Prostate gland (tissue), 2 donors: ENCODE results near the gene SFMBT1. TPM values are rescaled to one million over a fixed set of nuclear protein-coding genes. Genes with fewer than 3 reads are reported as not detected.

Experiments used
- DNase-seq: peaks from one replicate; pipeline ENCODE4 v3.0.0-alpha.2; 2019; ENCODE audit warnings: low spot score
- H3K27ac ChIP-seq, 2 donors: fragments of 200-600 bp; sonication (generic); 2 replicates each; pipeline ENCODE4 v1.5.1; 2017 to 2019
- H3K27me3 ChIP-seq: fragments of 200-600 bp; sonication (generic); replicated peaks from 2 replicates; pipeline ENCODE4 v1.5.1; 2019; ENCODE audit not compliant: insufficient read depth
- H3K36me3 ChIP-seq, 2 donors: fragments of 200-600 bp; sonication (generic); 1 replicate in 1 of 2; 2 replicates in 1 of 2; pipeline versions ENCODE4 v1.5.1 to v1.8.1; 2017 to 2019
- H3K4me1 ChIP-seq: fragments of 200-600 bp; sonication (generic); replicated peaks from 2 replicates; pipeline ENCODE4 v1.5.1; 2019
- H3K4me3 ChIP-seq, 2 donors: fragments of 200-600 bp; sonication (generic); 2 replicates each; pipeline ENCODE4 v1.5.1; 2017 to 2019
- H3K9me3 ChIP-seq: fragments of 200-600 bp; sonication (generic); 2 replicates; pipeline ENCODE4 v1.5.1; 2017
- CTCF ChIP-seq, 4 experiments: fragments of 200-600 bp in 2 of 4; fragments of 450-650 bp in 2 of 4; sonication (generic) in 2 of 4; IDR thresholded peaks; 1 replicate in 3 of 4; 2 replicates in 1 of 4; pipeline ENCODE4 v1.5.1; 2016 to 2019; ENCODE audit warnings: antibody characterized with exemption in 4 of 4, mild to moderate bottlenecking in 2 of 4, moderate library complexity in 2 of 4
- POLR2A ChIP-seq: fragments of 450-650 bp; IDR thresholded peaks from one replicate; pipeline ENCODE4 v1.6.1; 2016; ENCODE audit warnings: antibody characterized with exemption, mild to moderate bottlenecking
- POLR2AphosphoS5 ChIP-seq: sonication (generic); formaldehyde crosslinking; IDR thresholded peaks from one replicate; pipeline ENCODE4 v1.6.1; 2017; ENCODE audit warnings: antibody characterized with exemption
- WGBS: methylation state at CpG from one replicate; pipeline ENCODE4 v1.1.5; 2018; 5-methylcytosine and 5-hydroxymethylcytosine counted together
- intact Hi-C: fragments of 100-400 bp; cut with DNase I; formaldehyde crosslinking; loops from one replicate; pipeline ENCODE4 v1.14.2; 2022
- total RNA-seq, 2 donors: library from RNA; depleted of rRNA; stranded (reverse); fragments of >200 nt; gene quantifications; one replicate each; pipeline ENCODE4 v1.1.0, GENCODE V29; 2016

SFMBT1 gene
- total RNA-seq, 2 donors from 2014 or later: 35.3 to 37.4 TPM

GRCh38 chr3:53078656-53079055 is 32.8 kb upstream of the SFMBT1 start:
- 92% methylated on average over 3 of the region's 3 CpGs for WGBS

GRCh38 chr3:53077476-53078220 is 31.8 kb upstream of the SFMBT1 start:
- H3K4me1 ChIP-seq: no peaks in the 10 kb centered on the region
- no peaks in the 10 kb centered on the region for H3K9me3 ChIP-seq
- TF ChIP-seq CTCF (IDR thresholded peaks at IDR 0.05) (no peak), POLR2AphosphoS5 (no peak), POLR2A (no peak)
- no peak overlapping the region for H3K27ac ChIP-seq
- intact Hi-C loops: loop anchor here (10.0 kb wide), 2 partner anchors 233 to 303 kb away; partner anchors contain the start of genes ITIH1 and NEK4
- no peak for DNase-seq
- H3K27me3 ChIP-seq: no peaks in the 10 kb centered on the region
- H3K4me3 ChIP-seq: no peak overlapping the region
- H3K36me3 ChIP-seq: no peaks in the 10 kb centered on the region
- WGBS: 86% methylated on average over 10 of the region's 10 CpGs

More at GRCh38 chr3:53078656-53079055, 32.8 kb upstream of the SFMBT1 start:
- no peaks in the 10 kb centered on the region for H3K4me1 ChIP-seq
- no peak overlapping the region for H3K27ac ChIP-seq
- no peaks in the 10 kb centered on the region for H3K9me3 ChIP-seq
- H3K36me3 ChIP-seq: no peaks in the 10 kb centered on the region
- TF ChIP-seq POLR2AphosphoS5 (no peak), CTCF (IDR thresholded peaks at IDR 0.05) (no peak)
- H3K27me3 ChIP-seq: no peaks in the 10 kb centered on the region
- H3K4me3 ChIP-seq: no peak overlapping the region
- no peak for DNase-seq
- intact Hi-C loops: loop anchor here (10.0 kb wide), 2 partner anchors 234 to 304 kb away; partner anchors contain the start of genes ITIH1 and NEK4

GRCh38 chr3:53075743-53076140 is 29.9 kb upstream of the SFMBT1 start:
- intact Hi-C loops: loop anchor here (10.0 kb wide), 2 partner anchors 231 to 301 kb away; partner anchors contain the start of genes ITIH1 and NEK4

DNA sequence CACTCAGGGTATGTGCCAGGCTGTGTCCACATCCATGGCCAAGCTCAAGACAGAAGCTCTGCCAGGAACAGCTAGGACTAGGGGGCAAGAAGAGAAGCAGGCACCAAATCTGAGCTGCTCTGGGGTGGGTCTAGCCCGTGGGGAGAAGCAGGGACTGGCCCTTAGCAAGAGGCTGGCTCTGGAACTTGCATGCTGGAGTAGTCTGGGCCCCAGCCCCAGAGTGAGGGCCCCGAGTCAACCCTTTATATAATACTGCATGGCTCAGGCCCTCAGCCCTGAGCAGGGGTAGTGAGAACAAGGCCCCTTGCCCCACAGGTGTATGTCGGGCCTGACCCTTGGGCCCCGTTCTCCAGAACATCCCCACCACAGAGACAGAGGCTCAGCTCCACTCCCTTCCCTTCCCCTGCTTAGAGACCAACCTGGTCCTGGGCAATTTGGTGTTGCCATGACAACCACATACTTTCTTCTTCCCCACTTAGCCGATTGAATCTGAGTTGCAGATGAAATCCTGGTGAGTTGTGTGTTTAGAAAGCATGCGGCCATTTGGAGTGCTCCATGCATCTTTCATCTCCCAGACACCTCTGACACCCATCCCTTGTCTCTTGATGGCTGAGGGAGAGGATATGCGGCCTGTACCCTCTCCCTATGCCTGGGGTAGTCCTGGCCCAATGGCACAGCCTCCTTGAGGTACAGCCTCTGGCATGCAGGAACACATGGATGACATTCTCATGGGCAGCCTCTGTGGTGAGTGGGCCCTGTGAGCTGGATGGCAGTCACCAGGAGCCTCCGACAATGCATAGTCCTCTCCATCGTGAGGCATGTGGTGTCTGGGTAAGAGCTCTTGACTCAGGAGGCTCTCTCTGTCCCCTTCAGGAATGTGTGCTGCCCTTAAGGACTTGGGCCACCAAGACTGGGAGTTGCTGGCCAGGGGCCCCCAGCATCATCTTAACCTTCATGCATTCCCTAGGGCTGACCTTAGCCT is 29.2 kb upstream of the SFMBT1 start:
- 74% methylated on average over 7 of the region's 9 CpGs for WGBS
- intact Hi-C loops: loop anchor here (5.0 to 10.0 kb wide), 3 partner anchors 143 to 300 kb away; partner anchors contain the start of genes ITIH1 and NEK4
- peaks cover 5% of the 10 kb centered on the region for H3K4me1 ChIP-seq
- DNase-seq: no peak
- no peaks in the 10 kb centered on the region for H3K36me3 ChIP-seq
- H3K9me3 ChIP-seq: no peaks in the 10 kb centered on the region
- no peaks in the 10 kb centered on the region for H3K27me3 ChIP-seq
- no peak overlapping the region for H3K4me3 ChIP-seq
- H3K27ac ChIP-seq: no peak overlapping the region
- TF ChIP-seq CTCF (IDR thresholded peaks at IDR 0.05) (no peak), POLR2AphosphoS5 (no peak), POLR2A (no peak)

More at GRCh38 chr3:53075743-53076140, 29.9 kb upstream of the SFMBT1 start:
- H3K4me1 ChIP-seq: peaks cover 5% of the 10 kb centered on the region
- DNase-seq: no peak
- WGBS: 80% methylated on average over 3 of the region's 3 CpGs
- H3K4me3 ChIP-seq: no peak overlapping the region
- H3K27ac ChIP-seq: no peak overlapping the region
- no peak for TF ChIP-seq CTCF (IDR thresholded peaks at IDR 0.05)
- no peak for TF ChIP-seq POLR2AphosphoS5
- TF ChIP-seq POLR2A: no peak
- no peaks in the 10 kb centered on the region for H3K27me3 ChIP-seq
- no peaks in the 10 kb centered on the region for H3K36me3 ChIP-seq
- no peaks in the 10 kb centered on the region for H3K9me3 ChIP-seq
